ENCODE results near the gene TEX52. TPM values are rescaled to one million over a fixed set of nuclear protein-coding genes. Genes with fewer than 3 reads are reported as not detected.

The TEX52 gene
- total RNA-seq, 1 donor from 2014 or later, result 11.3 TPM

DNA sequence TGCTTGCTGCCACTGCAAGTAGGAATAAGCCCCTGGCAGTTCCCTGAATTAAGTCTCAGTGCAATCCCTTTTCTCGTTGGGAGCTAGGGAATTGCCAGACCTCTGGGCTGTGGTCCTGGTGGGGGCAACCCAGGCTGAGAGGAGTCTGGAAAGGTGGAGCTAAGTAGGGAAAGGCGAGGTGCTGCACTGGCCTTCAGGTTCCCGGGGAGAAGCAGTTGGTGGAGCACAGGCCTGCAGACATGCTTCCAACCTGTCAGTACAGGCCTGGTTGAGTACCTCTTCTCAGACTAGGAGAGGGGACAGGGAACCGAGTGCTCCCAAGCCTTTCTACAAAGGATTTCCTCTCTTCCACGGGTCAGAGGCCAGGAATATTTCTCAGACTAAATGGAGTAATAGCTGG, 23.5 kb downstream of the TEX52 start:
- no peak for DNase-seq (ENCODE audit: low spot score)

DNA sequence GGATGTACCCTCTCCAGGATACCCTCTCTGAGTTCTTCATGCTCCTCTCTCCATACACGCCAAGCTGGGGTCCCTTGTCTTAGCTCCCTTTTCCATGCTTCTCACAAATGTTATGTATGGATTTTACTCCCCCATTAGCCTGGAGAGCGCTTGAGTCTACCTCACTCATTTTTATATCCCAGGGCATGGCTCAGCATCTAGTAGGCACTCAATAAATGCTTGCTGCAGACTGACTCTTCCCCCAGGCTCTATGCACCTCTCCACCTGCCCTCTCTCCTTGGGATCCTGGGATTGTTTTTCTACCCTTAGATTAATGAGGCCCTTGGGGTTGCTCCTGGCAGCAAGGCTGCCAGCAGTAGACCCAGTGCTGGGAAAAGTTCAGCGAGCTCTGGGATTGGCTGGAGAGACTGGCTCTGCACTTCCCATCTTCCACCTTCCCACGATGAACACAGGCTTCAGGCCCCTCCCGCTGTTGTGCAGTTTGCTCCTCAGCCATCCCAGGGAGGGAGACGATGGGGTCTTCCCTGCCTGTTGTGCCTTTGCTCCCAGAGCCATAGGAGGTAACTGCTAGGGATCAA, 24.2 kb downstream of the TEX52 start:
- DNase-seq (ENCODE audit: low spot score), result no peak

DNA sequence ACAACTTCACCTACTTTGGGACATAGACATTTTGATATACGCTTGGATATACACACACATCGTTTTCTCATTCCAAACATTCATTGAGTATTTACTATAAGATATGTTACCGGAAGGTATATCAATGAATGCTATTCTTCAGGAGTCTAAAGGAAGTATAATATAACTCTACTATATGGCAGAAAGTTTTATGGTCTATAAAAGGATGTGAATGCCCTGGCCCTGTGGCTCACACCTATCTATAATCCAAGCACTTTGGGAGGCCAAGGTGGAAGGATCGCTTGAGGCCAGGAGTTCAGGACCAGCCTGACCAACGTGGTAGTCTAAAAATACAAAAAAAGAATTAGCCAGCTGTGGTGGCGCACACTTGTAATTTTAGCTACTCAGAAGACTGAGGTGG, 27.6 kb downstream of the TEX52 start:
- no peak for DNase-seq (ENCODE audit: low spot score)

DNA sequence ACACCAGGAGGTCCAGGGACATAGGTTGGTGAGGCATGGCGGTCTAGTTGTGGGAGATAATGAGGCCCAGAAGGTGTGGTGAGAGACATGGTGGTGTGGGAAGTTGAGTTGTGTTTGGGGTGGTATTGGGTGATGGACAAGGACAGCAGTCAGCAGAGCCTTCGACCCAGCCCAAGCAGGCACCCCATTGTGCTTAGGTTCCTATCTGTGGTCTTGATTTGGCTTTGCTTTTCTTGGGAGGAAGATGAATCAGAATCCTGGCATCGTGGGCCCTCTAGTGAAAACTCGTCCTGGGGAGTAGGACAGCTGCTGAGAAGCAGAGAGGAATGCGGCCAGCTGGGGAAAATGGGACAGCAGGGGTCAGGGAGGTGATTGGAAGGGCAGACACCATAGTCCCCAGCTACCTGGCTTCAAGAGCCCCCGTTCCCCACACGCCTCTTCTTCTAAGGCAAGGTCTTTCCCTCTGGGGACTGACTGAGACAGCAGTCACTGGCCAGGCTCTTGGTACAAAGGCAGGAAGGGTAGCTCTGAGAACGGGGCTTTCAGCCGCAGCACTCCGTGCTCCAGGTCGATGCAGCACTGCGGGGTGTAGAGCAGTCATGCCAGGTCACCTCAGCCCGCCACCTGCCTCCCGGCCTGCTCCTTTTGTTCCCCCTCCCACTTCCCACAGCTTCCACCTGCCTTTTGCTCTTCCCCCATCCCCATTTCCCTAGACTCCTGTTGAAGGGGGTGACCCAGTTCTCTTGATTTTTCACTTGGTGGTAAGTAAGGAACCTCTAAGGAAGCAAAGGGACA, 29.9 kb downstream of the TEX52 start:
- no peak for DNase-seq (ENCODE audit: low spot score)

DNA sequence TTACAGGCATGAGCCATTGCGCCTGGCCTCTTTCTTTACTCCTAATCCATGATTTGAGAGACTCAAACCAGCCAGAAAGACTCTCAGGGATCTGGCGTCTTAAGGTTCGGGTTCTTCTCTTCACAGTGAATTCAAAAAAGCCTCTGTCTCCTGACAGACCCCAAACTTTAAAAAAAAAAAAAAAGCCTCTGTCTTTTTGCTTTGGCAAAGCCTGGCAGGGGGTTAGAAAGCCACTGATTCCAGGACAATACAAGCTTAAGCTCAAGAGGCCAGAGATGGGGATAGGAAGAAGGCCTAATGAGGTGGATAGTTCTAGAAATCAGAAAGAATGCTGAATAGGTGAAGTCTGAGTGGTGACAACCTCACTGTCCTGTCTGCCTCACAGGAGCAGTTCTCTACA, 30.8 kb downstream of the TEX52 start:
- no peak for DNase-seq (ENCODE audit: low spot score)

DNA sequence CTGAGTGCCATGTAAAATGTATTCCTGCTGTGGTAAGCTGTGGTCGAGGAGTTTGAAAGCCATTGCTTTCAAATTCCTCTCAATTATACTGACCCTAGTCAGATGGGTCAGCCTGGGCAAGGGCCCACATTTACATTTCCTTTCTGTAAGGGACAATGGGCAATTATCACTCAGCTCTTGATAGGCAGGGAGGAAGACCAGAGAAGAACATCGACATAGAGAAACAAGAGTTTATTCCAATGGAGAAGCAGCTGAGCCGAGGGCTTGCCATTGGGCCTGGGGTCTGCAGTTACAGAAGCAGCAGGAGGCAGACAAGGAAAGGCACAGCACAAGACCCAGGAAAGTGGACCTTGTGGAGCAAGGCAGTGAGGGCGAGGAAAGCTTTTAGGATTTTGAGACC, 31.7 kb downstream of the TEX52 start:
- no peak for DNase-seq (ENCODE audit: low spot score)

DNA sequence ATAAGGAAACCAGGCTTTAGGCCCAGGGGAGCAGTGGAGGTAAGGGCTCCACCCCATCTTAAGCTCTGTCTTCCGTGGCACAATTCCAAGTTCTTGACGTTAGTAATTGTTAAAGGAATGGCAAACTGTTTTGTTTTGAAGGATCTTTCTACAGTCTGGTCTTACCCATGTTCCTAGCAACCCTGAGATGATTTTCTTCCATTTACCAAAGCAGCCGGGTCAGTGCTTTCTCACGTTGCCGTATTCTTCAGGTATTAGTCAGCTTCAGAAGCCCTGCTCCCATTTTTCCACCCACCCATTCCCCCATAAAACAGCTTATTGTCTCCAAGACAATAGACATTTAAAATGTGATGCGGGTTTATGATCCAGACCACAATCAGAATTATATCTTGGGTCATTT, 32.3 kb downstream of the TEX52 start:
- DNase-seq (ENCODE audit: low spot score), result no peak

DNA sequence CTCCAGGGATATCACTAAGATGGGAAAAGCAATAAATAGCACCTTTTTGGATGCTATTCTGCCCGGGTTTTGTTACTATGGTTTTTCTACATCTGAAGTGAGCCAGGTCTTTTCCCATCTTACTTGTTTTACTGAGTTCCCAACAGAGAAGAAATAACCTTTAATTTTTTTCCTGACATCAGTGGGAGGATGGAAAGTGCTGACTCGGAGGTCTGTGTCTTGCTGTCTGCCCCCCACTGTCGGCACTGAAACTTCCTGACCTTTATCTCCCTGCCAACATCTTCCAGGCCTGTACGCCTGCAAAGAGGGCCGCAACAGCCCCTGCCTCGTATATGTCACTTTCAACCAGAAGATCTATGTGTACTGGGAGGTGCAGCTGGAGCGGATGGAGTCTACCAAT, 33.4 kb downstream of the TEX52 start:
- DNase-seq (ENCODE audit: low spot score), result no peak

DNA sequence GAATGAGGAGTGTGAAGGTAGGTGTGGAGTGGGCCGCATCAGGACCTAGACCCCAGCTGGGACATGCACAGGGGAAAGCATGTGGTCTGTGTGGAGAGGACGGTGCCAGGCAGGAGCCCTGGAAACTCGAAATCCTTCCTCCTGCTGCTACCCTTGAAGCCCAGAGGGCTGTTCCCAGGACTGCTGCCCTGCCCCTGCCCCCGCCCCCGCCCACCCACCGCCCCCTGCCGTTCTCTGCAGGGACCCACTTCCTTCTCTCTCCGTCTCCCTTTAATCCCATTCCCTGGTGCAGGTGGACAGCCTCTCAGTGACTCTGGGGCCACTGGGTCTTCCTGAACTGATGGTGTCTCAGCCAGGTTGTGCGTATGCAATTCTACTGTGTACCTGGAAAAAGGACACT, 36.4 kb downstream of the TEX52 start:
- no peak for DNase-seq (ENCODE audit: low spot score)

DNA sequence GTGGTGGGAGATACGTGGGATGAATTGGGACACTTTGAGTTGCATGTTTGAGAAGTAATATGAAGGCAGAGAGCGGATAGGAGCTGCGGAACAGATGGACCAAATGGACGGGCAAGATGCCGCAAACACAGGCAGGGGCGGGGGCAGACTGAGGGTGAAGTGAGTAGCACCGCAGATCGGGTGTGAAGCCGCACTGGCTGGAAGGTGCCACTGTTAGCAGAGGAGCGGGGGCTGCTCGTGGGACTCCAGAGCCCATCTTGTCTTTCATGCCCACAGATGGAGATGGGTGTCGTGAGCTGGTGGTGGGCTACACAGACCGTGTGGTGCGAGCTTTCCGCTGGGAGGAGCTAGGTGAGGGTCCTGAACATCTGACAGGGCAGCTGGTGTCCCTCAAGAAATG, 37.0 kb downstream of the TEX52 start:
- no peak for DNase-seq (ENCODE audit: low spot score)

DNA sequence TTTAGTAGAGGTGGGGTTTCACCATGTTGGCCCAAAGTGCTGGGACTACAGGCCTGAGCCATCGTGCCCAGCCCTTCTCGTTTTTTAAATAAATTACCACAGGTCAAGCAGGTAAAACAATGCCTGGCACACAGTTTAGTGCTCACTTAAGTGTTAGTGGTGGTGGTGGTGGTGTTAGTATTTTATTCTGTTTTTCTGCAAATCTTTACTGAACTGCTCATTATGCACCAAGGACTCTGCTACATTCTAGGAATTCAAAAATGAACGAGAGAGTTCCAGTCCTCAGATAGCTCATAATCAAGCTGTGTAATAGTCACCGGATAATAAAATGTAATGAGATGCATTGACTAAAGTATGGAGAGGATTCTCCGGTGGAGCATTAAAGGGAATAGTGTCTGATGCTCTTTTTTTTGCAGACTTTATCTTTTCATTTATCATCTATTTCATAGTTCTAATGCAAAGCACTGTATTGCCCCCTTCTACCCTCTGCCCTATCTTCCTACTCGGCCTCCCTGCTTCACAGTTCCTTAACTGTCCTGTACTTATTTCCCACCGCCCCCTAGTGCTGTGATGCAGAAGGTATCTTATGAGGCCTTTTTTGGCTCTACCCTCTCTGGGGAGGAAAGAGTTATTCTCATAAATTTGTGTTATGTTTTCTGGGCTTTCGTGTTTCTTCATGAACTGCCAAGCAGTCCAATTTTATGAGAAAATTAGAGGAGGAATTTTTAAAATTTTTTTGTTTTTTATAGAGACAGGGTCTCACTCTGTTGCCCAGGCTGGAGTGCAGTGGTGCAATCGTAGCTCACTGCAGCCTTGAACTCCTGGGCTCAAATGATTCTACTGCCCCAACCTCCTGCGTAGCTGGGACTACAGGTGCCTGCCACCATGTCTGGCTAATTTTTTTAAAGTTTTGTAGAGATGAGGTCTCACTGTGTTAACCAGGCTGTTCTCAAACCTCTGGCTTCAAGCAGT, 43.3 kb downstream of the TEX52 start:
- DNase-seq (ENCODE audit: low spot score), result peak; percentile 79

DNA sequence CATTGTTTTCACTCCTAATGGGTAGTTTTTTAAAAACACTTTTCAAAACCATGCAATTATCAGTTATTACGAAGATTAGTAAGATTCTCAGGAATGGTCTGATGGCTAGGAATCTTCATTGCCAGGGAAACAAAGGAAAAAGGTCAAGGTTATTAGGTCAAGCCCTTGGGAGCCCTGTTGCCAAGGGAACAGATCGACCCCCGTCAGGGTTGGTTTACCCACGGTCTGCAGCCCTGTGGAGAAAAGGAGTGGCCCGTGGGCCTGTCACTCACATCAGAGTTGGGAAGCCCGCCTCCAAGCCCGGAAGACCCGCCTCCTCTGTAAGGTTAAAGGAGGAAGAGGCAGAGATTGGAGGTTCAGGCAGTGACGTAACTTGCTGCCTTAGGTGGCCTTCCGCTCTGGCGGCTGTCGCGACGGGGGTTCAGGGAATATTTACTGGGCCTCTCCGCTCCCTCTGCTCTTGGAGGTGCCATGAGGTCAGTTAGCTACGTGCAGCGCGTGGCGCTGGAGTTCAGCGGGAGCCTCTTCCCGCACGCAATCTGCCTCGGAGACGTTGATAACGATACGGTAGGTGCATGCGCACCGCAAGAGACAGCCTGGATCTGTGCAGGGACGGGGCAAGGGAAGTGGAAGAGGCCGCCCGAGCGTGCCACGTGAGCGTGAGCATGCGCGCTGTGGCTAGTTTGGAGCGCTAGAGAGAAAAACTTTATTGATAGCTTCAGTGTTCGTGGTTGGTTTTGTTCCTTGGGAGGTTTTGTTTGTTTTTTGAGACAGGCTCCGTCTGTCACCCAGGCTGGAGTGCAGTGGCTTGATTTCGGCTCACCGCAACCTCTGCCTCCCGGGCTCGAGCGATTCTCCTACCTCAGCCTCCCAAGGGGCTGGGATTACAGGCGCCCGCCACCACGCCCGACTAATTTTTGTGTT, 44.3 kb downstream of the TEX52 start, which contains the start of gene ITFG2:
TSS of gene ITFG2 (plus strand) at position 379 of the 924 bp plus-strand sequence. CDS start at position 472, 93 bp downstream.
- peak; percentile 100 for DNase-seq (ENCODE audit: low spot score)

DNA sequence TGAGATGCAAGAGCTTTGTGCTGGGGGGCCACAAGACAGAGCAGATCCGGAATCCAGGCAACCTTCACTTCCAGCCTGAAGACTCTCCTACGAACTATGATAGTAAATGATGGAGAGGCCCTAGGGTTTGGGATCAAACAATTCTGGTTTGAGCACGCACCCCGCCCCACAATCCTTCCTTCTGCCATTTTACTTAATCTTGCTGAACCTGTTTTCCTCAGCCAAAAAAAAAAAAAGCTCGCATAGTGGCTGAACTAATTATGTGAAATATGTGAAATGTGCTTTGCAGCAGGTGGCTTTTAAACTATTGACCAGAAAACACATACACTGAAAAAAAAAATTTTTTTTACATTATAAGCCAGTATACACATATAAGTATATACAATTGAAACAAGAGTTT, 45.0 kb downstream of the TEX52 start:
- DNase-seq (ENCODE audit: low spot score), result peak; percentile 44

DNA sequence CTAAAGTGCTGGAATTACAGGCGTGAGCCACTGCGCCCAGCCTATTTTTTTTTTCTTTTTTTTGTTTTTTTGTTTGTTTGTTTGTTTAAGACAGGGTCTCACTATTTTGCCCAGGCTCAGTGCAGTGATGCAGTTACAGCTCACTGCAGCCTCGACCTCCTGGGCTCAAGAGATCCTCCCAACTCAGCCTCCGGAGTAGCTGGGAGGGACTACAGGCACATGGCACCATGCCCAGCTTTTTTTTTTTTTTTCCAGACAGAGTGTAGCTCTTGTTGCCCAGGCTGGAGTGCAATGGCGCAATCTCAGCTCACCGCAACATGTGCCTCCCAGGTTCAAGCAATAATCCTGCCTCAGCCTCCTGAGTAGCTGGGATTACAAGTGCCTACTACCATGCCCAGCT, 50.1 kb downstream of the TEX52 start:
- no peak for DNase-seq (ENCODE audit: low spot score)

DNA sequence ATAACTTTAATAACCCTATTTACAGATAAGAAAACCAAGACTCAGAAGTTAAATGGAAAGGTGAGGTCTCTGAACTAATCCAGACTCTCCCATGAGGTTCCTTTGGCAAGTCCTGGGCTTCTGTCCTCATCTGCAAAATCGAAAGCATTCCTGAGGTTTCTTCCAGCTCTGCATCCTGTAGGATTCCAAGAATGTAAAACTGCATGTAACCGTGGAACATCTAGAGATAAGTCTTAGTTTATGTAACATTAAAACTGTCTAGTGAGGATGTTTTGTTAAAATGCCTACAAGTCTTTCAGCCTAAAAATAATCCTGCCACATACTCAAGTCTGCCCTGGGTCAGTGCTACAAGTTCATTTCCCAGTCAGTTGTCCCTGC, 51.7 kb downstream of the TEX52 start:
- peak; percentile 83 for DNase-seq (ENCODE audit: low spot score)

DNA sequence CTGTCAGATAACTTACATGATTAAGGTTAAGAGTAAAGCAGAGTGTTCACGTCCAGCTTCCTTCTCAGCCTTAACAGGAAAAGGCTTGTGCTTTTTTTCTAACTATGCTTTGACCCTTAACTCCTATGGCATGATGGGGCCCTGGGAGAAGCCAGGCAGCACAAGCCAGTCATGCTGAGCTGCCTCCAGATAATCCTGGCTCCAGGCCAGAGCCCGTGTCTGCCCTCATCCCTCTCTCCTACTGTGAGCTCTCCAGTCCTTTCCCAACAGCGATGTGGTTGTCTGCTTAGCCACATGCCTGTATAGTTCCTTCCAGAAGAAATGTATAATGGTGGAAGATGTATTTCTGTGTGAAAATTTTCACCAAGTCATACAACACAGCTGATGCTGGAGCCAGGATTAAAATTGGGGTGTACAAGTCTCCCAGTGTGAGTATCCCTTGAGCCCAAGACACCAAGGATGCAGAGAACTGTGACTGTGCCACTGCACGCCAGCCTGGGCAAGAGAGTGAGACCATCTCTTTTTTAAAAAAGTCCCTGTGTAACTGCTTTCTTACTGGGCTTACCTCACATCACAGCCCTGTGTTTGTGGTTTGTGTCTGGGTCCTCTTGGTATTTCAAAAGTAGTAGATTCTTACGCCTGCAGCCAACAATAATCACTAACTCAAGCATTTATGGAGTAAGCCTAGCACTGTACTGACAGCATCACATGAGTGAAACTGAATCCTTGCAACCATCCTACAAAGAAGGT, 52.3 kb downstream of the TEX52 start:
- DNase-seq (ENCODE audit: low spot score), result peak; percentile 92

DNA sequence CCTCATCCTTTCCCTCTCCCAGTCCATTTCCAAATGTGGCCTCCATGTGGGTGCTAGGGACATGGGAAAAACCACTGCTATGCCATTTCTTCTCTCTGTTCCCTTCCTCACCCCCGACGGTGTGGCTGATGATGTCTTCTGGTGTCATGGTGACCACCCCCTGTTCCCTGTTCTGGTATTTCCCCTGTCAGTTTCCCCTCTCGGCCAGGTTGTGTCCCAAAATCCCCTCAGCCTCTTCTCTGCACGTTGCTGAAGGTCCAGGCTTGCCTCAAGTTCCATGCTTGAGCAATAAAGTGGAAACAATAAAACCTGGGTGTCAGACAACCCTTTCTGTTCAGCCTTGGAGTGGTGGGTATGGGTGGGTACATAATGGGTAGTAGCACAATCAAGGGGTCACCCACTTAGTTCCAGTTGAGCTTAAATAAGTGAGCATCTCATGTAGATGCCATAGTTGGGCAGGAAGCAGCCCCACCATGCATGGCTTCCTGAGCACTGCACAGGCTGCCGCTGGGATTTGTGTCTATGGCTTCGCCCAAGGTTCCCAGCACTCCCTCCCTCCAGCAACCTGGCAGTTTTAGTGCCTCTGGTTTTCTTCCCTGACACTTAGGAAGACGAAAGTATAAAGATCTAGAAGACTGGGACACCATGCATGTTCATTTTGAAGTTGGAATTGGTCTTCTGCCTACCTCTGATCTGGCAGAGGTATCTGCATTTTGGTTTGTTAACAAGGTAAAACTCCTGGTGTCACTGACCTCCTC, 53.0 kb downstream of the TEX52 start:
- DNase-seq (ENCODE audit: low spot score), result peak; percentile 63

DNA sequence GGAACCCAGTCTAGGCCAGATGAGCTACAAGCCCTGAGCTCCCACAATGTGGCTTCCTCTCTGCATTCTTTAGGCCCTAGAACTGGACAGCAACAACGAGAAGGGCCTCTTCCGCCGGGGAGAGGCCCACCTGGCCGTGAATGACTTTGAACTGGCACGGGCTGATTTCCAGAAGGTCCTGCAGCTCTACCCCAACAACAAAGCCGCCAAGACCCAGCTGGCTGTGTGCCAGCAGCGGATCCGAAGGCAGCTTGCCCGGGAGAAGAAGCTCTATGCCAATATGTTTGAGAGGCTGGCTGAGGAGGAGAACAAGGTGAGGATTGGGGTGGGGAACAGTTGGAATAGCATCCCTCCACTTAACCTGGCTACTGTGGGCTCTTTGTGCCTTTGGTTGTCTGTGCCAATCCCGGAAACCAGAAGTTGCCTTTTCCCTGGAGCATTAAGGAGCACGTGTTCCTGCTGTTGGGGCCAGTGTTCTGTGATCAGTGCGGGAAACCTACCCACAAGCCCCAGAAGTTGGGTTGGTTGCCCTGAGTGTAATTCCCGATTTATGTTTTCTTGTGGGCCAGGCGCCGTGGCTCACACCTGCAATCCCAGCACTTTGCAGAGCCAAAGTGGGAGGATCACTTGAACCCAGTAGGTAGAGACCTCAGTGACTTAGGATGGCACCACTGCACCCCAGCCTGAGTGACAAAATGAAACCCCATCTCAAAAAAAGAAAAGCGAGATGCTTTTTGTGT, 55.6 kb downstream of the TEX52 start:
- no peak for DNase-seq (ENCODE audit: low spot score)

DNA sequence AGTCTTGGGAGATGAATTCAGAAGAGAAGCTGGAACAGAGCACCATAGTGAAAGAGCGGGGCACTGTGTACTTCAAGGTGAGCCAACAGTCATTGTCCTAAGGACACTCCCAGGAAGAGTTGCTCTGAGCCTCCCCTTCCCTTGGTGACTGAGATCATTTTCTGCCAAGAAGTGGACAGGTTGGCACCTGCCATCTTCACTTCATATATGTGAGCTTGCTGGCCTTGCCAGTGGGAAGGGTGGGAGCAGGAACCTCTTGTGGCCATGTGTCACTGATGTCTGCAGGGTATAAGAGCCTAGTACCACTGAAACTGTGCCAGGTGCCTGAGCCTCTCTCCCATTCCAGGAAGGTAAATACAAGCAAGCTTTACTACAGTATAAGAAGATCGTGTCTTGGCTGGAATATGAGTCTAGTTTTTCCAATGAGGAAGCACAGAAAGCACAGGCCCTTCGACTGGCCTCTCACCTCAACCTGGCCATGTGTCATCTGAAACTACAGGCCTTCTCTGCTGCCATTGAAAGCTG, 56.7 kb downstream of the TEX52 start:
- no peak for DNase-seq (ENCODE audit: low spot score)
